NCI-H82 treated with DMSO at 0.1 percent for 48 hours (cell line): ENCODE measurements around the gene MLF2.
"Not testable (repeated sequence)": the region's sequence is repeated elsewhere in the genome, so short reads cannot be mapped to it uniquely, and the experiment has no call there.

ENCODE experiments used
- DNase-seq: peaks from one replicate; lab custom pipeline; 2025; ENCODE audit not compliant: unreplicated experiment; lab: John Stamatoyannopoulos, UW

Gene MLF2

GRCh38 chr12:6765634-6766581 lies 13.0 kb upstream of the MLF2 start, which contains the start of gene PTMS:
TSS of gene PTMS (plus strand) at chr12:6766363. CDS start at chr12:6766706, 343 bp downstream.
- DNase-seq: peak; percentile 96

- peak; percentile 26 for DNase-seq
These were observed 12.2 kb upstream of the MLF2 start for GRCh38 chr12:6765048-6765633.

- peak; percentile 100 for DNase-seq
These were observed 11.3 kb upstream of the MLF2 start for GRCh38 chr12:6764011-6764828.

GRCh38 chr12:6763380-6763779 lies 10.4 kb upstream of the MLF2 start:
- no peak for DNase-seq

GRCh38 chr12:6759741-6760140 lies 6.8 kb upstream of the MLF2 start:
- peak; percentile 71 for DNase-seq

GRCh38 chr12:6758506-6759095 lies 5.7 kb upstream of the MLF2 start:
- peak; percentile 97 for DNase-seq

GRCh38 chr12:6757028-6757690 lies 4.2 kb upstream of the MLF2 start:
- no peak for DNase-seq

- DNase-seq: no peak
These were observed 1.5 kb upstream of the MLF2 start for GRCh38 chr12:6754411-6754810.

GRCh38 chr12:6753772-6754356 lies 923 bp upstream of the MLF2 start:
- DNase-seq: no peak

GRCh38 chr12:6752167-6752920 lies 597 bp downstream of the MLF2 start:
- DNase-seq: peak; percentile 9

- DNase-seq: no peak
These were observed 1.2 kb downstream of the MLF2 start for GRCh38 chr12:6751767-6752166.

GRCh38 chr12:6750506-6750905 lies 2.4 kb downstream of the MLF2 start:
- DNase-seq: no peak

- DNase-seq: no peak
These were observed 4.2 kb downstream of the MLF2 start for GRCh38 chr12:6748761-6749160.

- DNase-seq: no peak
These were observed 5.7 kb downstream of the MLF2 start for GRCh38 chr12:6747216-6747615.

- DNase-seq: no peak
These were observed 7.0 kb downstream of the MLF2 start for GRCh38 chr12:6745741-6746525.

GRCh38 chr12:6743300-6743699 lies 9.6 kb downstream of the MLF2 start:
- not testable (repeated sequence) for DNase-seq

- DNase-seq: no peak
These were observed 10.1 kb downstream of the MLF2 start for GRCh38 chr12:6742834-6743233.

GRCh38 chr12:6742080-6742479 lies 10.9 kb downstream of the MLF2 start:
- DNase-seq: not testable (repeated sequence)

GRCh38 chr12:6736754-6737153 lies 16.2 kb downstream of the MLF2 start:
- no peak for DNase-seq
